ENCODE results near the gene SLC48A1.

SLC48A1 gene

GRCh38 chr12:47828976-47829482, 56.0 kb downstream of the SLC48A1 start:
- DNase-seq: no peak

GRCh38 chr12:47829584-47829983, 56.5 kb downstream of the SLC48A1 start:
- no peak for DNase-seq
